Measurements from ENCODE around the gene LGALS1.
"Not testable (repeated sequence)": the region's sequence is repeated elsewhere in the genome, so short reads cannot be mapped to it uniquely, and the experiment has no call there.

Gene LGALS1

DNA sequence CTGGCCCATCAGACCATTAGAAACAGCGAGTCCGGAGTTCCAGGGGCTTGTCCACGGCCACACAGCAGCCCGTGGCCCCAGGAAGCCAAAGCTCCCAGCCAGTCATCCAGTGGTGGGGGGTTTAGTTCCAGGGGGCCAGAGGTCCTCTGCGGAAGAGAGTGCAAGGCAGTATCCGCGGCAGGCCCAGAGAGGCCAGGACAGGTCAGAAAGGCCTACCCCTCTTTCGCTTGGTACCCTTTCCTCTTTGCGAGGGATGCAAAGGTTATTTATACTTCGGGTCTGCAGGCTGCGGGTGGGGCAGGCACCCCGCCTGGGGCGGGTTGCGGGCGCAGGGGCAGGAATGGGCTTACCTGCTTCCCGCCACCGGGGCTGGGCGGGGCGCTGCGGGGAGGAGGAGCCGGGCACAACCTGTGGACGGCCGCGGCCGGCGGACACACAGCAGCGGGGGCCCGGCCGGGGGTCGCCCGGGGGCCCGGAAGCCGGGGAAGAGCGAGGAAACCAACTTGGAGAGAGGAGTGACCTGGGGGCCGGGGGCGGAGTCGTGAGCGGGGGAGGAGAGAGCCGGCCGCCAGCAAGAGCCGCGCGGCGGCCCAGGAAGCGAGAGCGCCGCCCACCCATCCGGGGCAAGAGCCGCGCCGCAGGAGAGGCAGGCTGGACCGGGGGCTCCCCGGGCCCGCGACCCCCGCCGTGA is 36.2 kb upstream of the LGALS1 start, which contains the start of gene SH3BP1:
Gene SH3BP1, plus strand, starts transcription at position 600 of the 691 bp plus-strand sequence. CDS start 119 bp downstream, outside the sequence.
- DNase-seq (ENCODE audit: low read depth), result peak; percentile 68

DNA sequence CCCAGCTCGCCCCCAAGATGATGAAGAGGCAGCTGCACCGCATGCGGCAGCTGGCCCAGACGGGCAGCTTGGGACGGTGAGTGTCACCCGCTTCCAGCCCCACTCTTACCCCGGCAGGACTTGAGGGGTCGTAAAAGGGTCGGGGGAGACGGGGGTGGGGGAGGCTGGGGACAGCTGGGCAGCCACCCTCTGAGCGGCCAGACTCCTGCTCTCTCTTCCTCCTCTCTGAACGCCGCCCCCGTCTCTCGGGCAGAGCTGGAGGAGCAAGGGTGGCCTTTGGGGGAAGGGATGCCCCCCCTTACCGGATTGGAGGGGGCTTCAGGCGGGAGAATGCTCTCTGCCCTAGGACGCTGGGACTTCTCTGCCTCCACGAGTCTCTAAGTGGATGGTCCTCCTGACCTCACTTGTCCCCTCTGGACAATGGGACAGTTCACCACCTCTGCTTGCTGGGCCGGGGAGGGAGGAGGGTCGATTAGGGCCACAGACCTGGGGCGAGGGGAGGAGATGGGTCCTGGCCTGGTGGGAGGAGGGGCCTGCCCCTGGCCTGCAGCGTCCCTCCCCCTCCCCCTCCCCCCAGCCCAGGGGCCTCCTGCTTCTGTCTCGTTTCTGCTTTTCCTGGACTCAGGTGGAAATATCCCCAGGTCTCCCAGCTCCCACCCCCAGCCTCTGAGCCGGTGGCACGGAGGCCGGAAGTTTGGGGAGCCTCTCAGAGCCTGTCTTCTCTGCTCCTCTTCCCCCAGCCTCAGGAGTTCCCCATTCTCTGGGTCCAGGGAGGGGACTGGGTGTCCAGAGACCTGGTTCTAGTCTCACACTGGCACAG is 35.5 kb upstream of the LGALS1 start:
- no peak for DNase-seq (ENCODE audit: low read depth)

DNA sequence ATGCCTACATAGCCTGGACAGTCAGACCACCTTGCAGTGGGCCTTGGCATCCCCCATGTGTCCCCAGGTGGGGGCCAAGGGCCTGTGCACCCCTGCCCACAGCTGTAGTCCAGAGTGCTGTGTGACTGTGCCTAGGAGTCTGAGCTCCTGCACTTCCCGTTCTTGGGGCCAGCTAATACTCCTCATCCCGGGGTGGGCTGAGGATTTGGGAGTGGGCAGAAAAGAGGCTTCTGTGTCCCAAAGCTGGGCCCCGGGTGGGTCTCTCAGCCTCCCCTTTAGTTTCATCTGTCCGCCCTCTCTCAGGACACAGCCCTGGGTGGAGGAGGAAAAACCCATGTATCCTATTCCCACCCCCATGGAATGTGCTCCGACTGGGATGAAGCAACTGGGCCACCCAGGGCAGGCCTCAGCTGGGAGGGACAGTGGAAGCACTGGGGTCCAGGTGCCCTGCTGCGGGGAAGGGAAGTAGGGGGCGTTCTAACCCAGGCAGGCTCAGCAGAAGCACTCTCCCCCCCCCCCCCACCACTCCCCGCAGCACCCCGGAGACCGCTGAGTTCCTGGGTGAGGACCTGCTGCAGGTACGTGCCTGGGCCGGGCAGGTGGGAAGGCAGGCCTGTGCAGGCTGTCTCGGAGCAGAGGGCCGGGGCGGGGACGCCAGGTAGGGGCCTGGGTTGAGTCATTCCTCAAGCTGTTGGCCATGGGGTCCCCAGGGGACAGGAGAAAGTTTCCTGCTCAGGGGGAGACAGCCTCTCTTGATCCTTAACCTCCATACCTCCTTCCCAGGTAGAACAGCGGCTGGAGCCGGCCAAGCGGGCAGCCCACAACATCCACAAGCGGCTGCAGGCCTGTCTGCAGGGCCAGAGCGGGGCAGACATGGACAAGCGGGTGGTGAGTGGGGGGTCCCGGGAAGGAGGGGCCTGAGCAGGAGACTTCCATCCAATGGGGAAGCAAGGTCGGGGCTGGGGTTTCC is 34.6 kb upstream of the LGALS1 start:
- DNase-seq (ENCODE audit: low read depth), result no peak

DNA sequence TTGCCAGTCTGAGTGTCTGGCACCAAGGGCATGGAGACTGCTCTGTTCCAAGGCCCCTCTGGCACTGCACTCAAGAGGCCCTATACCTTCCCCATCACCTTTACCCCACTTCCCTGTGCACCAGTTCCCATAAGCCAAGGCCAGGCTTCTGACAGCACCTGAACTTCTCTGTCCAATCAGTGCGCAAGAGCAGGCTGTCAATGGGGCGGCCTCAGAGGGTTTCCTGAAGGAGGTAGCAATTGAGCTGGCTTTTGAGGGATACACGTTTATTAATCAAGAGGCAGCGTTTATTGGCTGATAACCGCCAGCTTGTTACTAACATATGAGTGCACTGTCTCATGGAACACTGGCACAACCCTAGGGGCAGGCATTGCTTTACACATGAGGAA is 33.9 kb upstream of the LGALS1 start:
- no peak for DNase-seq (ENCODE audit: low read depth)

DNA sequence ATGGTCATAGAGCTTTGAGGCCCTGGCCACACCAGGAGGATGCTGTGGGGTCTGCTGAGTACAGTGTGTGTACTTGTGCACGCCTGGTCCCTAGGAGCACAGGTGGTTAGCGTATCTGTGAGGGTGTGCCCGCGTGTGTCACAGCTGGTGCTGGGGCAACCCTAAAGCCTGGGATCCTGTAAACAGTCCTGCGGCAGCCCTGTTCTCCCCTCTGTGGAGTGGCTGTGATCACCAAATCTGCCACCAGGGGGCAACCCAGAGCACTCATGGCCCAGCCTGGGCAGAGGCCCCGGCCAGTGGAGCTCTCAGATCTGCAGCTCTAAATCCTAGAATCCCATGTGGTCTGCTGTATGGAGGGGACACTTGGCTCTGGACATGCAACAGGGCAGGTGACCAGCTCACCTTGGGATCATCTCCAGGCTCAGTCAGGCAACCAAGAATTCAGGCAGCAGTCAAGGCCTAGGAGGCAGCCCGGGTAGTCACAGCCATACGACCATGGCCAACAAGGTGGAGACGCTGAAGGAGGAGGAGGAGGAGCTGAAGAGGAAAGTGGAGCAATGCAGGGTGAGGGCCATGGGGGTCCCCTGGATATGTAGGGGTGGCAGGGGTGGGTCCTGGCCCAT is 32.1 kb upstream of the LGALS1 start:
- DNase-seq (ENCODE audit: low read depth), result peak; percentile 79

DNA sequence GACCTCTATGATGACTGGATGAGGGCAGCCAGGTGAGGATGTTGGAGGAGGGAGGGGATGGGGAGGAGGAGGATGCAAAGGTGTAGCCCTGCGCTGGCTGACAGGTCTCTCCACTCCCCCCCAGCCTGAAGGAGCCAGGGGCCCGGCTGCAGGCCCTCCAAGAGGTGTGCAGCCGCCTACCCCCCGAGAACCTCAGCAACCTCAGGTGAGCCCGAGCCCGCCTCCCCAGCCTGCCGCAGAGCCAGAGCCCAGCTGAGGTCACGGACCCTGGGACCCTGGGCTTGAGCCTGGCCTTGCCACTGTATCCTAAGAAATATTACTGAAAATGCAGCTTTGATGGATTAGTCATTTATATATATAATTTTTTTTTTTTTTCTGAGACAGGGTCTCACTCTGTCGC is 28.1 kb upstream of the LGALS1 start:
- DNase-seq (ENCODE audit: low read depth), result no peak

DNA sequence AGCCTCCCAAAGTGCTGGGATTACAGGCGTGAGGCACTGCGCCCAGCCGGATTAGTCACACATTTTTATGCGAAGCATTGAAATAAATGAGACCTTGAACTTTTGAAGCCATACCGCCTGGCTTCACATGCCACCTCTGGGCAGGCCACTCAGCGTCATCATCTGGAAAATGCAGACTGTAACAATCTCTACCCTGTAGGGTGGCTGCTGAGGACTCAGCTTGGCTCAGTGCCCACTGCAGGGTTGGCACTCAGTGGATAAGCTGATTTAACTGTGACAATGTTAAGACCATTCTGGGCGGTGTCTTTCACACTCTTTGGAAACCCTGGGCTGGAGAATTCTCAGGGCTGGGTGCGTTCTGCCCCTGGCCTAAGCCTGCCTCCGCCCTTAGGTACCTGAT is 27.5 kb upstream of the LGALS1 start:
- DNase-seq (ENCODE audit: low read depth), result no peak

DNA sequence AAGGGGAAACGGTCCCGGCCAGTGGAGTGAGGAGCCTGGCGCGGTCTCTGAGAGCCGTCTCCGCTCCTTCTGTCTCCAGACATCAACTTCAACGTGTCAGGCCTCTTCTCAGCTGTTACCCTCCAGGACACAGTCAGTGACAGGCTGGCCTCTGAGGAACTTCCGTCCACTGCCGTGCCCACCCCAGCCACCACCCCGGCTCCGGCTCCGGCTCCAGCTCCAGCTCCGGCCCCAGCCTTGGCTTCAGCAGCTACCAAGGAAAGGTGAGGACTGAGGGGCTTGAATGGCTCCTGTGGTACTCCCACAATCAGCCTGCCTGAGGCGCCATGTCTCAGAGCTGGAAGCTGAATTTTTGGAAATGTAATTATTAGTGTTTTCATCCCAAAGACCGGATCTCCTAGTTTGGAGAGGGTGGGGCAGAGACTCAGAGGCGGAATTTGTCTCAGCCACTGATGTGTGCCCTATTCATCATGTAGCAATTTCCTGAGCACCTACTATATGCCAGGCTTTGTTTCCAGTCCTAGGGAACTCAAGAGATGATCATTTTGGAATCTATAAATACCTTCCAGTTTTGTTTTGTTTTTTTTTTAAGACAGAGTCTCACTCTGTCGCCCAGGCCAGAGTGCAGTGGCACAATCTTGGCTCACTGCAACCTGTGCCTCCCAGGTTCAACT is 24.8 kb upstream of the LGALS1 start:
- no peak for DNase-seq (ENCODE audit: low read depth)

DNA sequence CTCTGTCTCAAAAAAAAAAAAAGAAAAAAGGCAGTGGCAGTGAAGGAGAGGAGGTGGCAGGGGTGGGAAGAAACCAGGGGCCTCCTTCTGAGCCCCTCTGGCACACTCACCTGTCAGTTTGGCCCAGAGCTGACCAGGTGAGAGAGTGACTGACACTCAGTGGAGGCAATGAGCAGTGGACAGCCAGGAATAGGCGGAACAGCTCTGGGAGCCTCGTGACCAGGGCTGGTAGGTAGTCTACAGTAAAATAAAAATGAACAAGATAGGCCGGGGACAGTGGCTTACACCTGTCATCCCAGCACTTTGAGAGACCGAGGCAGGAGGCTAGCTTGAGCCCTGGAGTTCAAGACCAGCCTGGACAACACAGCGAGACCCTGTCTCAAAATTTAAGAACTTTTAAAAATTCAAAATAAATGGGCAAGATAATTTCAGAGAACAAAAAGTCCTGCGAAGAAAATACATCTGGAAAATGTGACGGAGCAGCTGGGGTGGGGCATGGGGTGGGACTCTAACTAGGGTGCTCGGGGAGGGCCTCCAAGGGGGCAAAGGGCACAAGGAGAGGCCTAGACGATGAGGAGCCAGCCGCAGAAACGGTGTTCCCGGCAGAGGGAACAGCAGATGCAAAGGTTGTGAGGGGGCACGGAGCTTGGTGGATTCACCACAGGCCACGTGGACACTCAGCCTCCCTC is 20.7 kb upstream of the LGALS1 start:
- no peak for DNase-seq (ENCODE audit: low read depth)

DNA sequence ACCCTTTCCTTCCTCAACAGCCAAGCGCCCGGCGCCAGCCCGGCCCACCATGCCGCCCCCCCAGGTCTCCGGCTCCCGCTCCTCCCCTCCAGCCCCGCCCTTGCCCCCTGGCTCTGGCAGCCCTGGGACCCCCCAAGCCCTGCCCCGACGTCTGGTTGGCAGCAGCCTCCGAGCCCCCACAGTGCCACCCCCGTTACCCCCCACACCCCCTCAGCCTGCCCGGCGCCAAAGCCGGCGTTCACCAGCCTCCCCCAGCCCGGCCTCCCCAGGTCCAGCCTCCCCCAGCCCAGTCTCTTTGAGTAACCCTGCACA is 20.2 kb upstream of the LGALS1 start:
- no peak for DNase-seq (ENCODE audit: low read depth)

DNA sequence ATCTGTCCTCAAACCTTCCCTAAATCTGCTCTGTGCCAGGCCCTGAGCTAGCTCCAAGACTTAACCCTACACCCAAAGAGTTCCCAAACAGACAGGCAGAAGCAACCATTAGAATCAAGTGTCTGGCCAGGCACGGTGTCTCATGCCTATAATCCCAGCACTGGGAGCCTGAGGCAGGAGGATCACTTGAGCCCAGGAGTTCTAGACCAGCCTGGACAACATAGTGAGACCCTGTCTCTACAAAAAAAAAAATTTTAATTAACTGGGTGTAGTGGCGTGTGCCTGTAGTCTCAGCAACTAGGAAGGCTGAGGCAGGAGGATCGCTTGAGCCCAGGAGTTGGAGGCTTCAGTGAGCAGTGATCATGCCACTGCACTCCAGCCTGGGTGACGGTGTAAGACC is 18.9 kb upstream of the LGALS1 start:
- not testable (repeated sequence) for DNase-seq (ENCODE audit: low read depth)

DNA sequence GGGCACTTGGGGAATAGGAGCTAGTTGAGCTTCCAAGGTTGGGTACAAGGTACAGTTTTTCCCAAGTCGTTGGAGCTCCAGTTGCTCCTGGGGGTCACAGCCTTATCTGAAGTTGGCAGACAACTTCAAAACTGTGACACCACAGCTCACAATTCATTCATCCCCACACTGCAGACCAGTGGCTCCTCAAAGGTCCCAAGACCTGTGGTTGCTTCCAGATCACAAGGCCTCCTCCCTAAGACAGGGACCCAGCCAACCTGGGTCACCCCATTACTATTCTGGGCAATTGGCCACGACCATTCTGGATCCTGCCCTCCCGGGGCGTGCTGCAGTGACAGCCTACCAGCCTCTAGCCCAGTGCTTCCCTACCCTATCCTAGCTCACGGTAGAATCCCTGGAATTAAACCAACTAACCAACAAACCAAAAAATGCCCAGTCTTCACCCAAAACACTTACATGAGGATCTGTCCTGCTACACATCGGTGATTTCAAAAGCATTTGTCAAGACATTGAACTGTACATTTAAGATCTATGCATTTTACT is 17.8 kb upstream of the LGALS1 start:
- DNase-seq (ENCODE audit: low read depth), result peak; percentile 48

DNA sequence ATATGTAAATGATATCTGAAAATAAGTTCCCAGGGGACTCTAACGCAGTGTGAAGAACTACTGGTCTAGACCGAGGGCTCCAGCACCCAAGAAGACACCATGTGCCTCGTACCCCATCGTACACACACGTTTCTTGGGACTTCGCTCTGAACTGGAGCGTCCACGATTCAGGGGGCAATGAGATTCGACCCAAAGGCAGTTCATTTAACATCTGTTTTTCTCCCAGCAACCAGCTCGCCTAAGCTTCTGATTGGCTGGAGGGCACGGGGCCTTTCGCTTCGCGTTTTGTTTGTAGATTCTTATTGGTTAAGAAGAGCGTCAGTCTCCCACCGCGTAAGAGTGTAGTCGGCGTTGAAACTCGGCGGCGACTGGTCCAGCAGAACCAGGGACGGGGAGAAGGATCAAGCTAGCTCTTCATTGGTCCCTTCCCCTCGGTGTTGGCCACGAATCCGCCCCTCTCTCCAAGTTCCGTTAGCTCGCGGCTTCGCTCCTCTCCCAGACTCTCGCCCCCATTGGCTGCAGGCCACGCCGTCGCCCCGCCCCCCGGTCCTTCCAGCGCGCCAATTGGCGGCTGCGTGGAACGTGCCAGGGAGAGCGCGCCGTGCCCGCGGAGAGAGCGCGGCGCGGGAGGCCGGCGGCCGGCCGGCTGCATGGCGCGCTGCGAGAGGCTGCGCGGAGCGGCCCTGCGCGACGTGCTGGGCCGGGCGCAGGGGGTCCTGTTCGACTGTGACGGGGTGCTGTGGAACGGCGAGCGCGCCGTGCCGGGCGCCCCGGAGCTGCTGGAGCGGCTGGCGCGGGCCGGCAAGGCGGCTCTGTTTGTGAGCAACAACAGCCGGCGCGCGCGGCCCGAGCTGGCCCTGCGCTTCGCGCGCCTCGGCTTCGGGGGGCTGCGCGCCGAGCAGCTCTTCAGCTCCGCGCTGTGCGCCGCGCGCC is 17.0 kb upstream of the LGALS1 start, which contains the start of gene PDXP:
Gene PDXP, plus strand, starts transcription at position 591 of the 933 bp plus-strand sequence. Its CDS starts 60 bp downstream, at position 651.
- peak; percentile 100 for DNase-seq (ENCODE audit: low read depth)

DNA sequence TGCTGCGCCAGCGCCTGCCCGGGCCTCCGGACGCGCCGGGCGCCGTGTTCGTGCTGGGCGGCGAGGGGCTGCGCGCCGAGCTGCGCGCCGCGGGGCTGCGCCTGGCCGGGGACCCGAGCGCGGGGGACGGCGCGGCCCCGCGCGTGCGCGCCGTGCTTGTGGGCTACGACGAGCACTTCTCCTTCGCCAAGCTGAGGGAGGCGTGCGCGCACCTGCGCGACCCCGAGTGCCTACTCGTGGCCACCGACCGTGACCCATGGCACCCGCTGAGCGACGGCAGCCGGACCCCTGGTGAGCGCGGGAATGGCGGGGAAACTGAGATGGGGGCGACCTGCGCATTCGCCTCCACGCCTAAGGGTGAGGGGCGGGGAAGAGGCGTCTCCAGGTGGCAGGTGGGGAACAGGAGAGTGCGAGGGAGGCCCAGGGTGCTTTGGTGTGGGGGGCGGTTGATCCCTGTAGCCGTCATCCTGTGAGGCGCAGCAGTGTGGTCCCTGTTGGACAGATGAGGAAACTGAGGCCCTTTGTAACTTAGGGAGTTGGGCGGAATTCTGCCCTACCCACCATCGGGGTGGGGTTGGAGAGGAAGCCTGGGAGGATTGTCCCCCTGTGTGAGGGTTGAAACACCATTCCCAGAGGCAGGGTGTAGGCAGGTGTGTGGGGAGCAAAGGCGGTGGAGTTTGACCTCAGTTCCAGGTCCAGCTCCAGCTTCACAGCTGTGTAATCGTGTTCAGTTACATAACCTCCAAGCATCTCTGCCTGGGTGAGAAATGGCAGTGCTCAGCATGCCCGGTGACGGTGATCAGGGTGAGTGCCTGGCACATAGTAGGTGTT is 16.2 kb upstream of the LGALS1 start:
- no peak for DNase-seq (ENCODE audit: low read depth)

DNA sequence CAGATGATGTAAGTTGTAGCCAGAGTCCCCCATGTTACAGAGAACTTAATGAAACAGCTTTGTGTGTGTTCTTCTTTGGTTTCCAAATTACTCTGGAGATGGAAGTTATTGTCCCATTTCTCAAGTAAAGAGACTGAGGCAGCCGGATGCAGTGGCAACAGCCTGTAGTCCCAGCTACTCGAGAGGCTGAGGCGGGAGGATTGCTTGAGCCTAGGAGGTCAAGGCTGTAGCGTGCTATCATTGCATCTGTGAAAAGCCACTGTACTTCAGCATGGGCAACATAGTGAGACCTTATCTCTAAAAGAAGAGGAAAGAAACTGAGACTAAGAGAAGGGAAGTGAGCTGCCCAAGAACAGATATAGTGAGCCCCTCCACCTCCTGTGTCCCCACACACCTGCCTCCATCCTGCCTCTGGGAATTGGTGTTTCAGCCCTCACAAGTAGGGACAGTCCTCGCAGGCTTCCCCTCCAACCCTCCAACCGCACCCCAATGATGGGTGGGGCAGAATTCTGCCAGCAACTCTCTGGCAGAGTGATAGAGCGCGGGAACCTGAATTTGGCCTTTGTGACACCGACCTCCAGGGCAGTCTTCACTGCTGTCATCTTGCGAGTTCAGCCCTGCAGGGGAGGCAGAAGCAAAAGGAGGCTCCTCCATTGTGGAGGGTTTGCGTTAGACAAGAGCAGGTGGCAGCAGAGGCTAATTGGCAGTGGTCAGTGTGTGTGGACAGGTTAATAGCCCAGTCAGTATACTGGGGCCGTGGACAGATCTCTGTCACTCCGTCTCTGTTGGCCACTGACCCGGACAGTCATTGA is 15.3 kb upstream of the LGALS1 start:
- DNase-seq (ENCODE audit: low read depth), result no peak

DNA sequence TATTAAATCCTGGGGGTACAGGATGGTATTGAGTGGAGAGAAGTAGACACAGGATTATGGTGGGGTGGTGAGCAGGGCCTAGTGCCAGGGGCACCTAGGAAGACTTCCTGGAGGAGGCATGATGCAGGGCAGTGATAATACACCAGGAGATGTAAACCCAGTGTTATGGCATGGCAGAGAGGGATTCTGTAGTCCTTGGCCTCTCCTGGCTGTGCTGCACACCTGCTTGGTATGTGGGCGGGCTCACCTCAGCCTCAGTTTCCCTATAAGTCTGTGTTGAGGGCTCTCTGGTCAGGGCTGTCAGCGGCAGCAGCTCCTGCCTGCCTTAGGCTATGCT is 14.8 kb upstream of the LGALS1 start:
- no peak for DNase-seq (ENCODE audit: low read depth)

DNA sequence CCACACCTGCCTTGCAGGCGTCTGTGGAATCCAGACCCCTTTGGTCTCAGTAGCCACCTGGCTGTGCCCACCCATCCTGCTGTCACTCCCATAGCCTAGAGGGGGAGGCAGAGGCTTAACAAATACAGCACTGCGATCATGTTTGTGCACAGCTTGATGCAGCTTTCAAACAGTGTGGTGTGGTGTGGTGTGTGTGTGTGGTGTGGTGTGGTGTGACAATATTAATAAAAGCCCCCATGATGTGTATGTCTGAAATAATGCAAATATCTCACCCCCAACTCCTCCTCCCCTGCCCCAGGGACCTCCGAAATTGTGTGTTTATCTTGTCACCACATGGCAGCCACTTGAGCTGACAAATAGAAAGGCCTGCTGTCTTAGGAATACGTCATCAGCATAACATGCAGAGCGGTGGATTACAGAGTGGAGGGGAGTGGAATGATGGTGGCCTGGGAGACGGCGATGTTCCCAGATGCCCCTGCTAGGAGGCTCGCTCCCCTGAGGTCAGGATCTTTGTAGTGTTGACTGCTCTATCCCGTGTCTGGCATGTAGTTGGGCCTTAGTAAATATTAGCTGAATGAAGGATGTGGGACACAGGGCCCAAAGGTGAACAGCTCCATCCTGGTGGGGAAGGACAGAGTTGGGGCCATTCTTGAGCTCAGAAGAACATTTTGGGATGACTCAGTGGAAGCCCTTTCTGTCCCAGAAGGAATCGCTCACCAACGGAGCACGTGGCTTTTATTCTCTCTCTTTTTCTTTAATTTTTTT is 14.1 kb upstream of the LGALS1 start:
- peak; percentile 82 for DNase-seq (ENCODE audit: low read depth)
